ENCODE results near the gene FHOD1. TPM values are rescaled to one million over a fixed set of nuclear protein-coding genes. Genes with fewer than 3 reads are reported as not detected.

Gene FHOD1
- total and polyA plus RNA-seq, 2 of the 13 experiments (the other 11 are each of a cell fraction or from before 2014, with no cell fraction given), result 20.0 to 20.8 TPM

- TF ChIP-seq ARID4A (CRISPR knock-in tag; IDR thresholded peaks at IDR 0.05; ENCODE audit: borderline replicate concordance) (peak; percentile 93), MLX (CRISPR knock-in tag; IDR thresholded peaks at IDR 0.05) (peak; percentile 30; the same call in 1 of the 2 replicates), IRX3 (CRISPR knock-in tag; IDR thresholded peaks at IDR 0.05; ENCODE audit: borderline replicate concordance, low read depth) (peak; percentile 50; the same call in 1 of the 2 replicates), ZNF629 (CRISPR knock-in tag; conservative IDR thresholded peaks at IDR 0.05) (no peak; the same call in 1 of the 2 replicates), RNF2 (conservative IDR thresholded peaks at IDR 0.05; ENCODE audit: low read depth) (peak; percentile 86), SIN3A (IDR thresholded peaks at IDR 0.05; ENCODE audit: borderline replicate concordance, low read depth, low read length) (0 out of 2 replicates have a peak, but pooled peaks have one; percentile 87), TP53 (CRISPR knock-in tag; conservative IDR thresholded peaks at IDR 0.05) (0 out of 2 replicates have a peak, but pooled peaks have one; percentile 26), HINFP (CRISPR knock-in tag; IDR thresholded peaks at IDR 0.05; ENCODE audit: low read depth) (peak; percentile 55; the same call in 1 of the 2 replicates), SALL1 (CRISPR knock-in tag; IDR thresholded peaks at IDR 0.05) (peak; percentile 84), CREBL2 (CRISPR knock-in tag; IDR thresholded peaks at IDR 0.05; ENCODE audit: borderline replicate concordance) (peak; percentile 64; the same call in 1 of the 2 replicates), ZNF362 (CRISPR knock-in tag; IDR thresholded peaks at IDR 0.05; ENCODE audit: borderline replicate concordance) (no peak), KAT8 (CRISPR knock-in tag; IDR thresholded peaks at IDR 0.05) (peak; percentile 98), ZKSCAN1 (IDR thresholded peaks at IDR 0.05; ENCODE audit: low read length) (peak; percentile 58; the same call in 1 of the 2 replicates), SAFB2 (CRISPR knock-in tag; IDR thresholded peaks at IDR 0.05; ENCODE audit: borderline replicate concordance, low read depth) (peak; percentile 51; the same call in 1 of the 2 replicates), AFF4 (CRISPR knock-in tag; IDR thresholded peaks at IDR 0.05) (no peak), ZNF576 (CRISPR knock-in tag; IDR thresholded peaks at IDR 0.05) (no peak)
Observed at GRCh38 chr16:67191995-67192681, 55.1 kb downstream of the FHOD1 start, which contains the start of gene E2F4 (continued).
